ENCODE data around the gene UTS2R. TPM values are rescaled to one million over a fixed set of nuclear protein-coding genes. Genes with fewer than 3 reads are reported as not detected.

Gene UTS2R
- total RNA-seq, 4 donors from 2014 or later: not detected

DNA sequence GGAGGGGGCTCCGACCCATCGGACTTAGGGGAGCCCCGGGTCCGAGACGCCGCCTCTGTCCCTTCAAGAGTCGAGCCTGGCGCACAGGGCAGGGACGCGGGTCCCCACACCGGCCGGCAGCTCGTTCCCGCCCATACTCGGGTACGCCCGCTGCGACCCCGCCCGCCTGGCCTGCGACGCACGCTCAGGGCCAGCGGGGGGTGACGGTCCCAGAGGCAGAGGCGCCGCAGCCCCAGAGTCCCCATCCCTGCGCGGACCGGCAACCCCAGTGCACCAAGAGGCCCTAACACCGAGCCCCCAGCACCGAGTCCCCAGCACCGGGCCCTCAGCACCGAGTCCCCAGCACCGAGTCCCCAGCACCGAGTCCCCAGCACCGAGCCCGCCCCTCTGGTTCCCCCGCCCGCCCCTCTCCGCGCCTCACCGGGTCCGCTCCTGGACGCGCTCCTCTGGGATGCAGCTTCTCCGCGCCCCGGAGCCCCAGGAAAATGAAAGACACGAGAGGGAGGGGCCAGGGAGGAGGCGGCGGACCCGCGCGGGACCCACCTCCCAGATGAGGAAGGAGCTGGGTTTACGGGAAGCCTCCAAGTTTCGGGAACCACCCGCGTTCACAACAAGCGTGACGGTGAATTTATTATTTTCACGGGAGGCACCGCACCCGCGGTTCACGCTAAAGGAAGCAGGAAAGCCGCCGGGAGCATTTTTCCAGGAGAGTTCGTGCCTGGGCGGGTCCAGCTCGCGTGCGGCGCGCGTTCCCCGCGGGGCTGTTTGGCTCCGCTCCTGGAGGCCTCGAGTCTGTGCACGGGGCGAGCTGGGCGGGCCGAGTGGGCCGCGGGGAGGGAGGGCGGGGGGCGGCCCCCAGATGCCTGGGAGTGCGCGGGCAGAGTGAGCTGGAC, 38.0 kb upstream of the UTS2R start, which contains the start of gene SECTM1:
Gene SECTM1, minus strand, starts transcription at position 488 of the 893 bp plus-strand sequence. CDS start 6,526 bp downstream, outside the sequence.
- Histone ChIP-seq H3K4me1 (peaks cover 69% of the 10 kb centered on the region), H3K9me3 (no peaks in the 10 kb centered on the region), H3K36me3 (no peaks in the 10 kb centered on the region), H3K4me3 (peak within 1 kb of the TSS; percentile 62), H3K27ac (peak within 1 kb of the TSS; percentile 59), H3K27me3 (peaks cover 7% of the 10 kb centered on the region)
- TF ChIP-seq POLR2AphosphoS5 (IDR thresholded peaks at IDR 0.05) (peak in 1 of 3 donors; percentile 49), EP300 (IDR thresholded peaks at IDR 0.05) (no peak), POLR2A (IDR thresholded peaks at IDR 0.05) (no peak)
- TF ChIP-seq, protein P1, sequence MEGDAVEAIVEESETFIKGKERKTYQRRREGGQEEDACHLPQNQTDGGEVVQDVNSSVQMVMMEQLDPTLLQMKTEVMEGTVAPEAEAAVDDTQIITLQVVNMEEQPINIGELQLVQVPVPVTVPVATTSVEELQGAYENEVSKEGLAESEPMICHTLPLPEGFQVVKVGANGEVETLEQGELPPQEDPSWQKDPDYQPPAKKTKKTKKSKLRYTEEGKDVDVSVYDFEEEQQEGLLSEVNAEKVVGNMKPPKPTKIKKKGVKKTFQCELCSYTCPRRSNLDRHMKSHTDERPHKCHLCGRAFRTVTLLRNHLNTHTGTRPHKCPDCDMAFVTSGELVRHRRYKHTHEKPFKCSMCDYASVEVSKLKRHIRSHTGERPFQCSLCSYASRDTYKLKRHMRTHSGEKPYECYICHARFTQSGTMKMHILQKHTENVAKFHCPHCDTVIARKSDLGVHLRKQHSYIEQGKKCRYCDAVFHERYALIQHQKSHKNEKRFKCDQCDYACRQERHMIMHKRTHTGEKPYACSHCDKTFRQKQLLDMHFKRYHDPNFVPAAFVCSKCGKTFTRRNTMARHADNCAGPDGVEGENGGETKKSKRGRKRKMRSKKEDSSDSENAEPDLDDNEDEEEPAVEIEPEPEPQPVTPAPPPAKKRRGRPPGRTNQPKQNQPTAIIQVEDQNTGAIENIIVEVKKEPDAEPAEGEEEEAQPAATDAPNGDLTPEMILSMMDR (IDR thresholded peaks at IDR 0.05): no peak
- peak in 1 of 2 donors; percentile 91 for DNase-seq (ENCODE audit: low spot score in 2 of 2)
- 0% methylated on average over 6 of the region's 90 CpGs for WGBS

DNA sequence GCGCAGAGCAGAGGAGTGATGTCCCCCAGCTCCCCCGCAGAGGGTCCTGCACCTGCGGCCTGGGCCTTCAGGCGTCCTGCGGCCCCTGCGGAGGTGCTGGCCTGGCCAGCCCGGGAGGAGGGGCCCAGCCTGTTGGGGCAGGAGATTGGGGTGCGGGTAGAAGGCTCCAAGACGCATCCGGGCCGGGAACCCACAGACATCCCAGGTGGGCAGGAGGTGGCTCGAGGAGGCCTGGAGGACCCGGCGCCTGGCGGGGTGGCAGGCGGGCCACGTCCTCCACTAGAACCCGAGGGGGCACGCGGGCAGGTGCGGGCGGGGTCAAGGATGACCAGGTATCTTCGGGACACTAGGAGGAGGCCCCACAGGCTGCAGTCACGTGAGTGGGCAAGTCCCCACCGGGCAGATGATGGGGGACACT, 37.4 kb upstream of the UTS2R start:
- Histone ChIP-seq H3K4me3 (peak overlapping the region; percentile 62), H3K9me3 (no peaks in the 10 kb centered on the region), H3K27me3 (peaks cover 7% of the 10 kb centered on the region), H3K36me3 (no peaks in the 10 kb centered on the region), H3K27ac (peak overlapping the region; percentile 59), H3K4me1 (peaks cover 75% of the 10 kb centered on the region)
- 24% methylated on average over 4 of the region's 25 CpGs for WGBS
- TF ChIP-seq, protein P1 (IDR thresholded peaks at IDR 0.05): no peak
- TF ChIP-seq EP300 (IDR thresholded peaks at IDR 0.05) (no peak), POLR2AphosphoS5 (IDR thresholded peaks at IDR 0.05) (no peak), POLR2A (IDR thresholded peaks at IDR 0.05) (no peak)
- no peak for DNase-seq (ENCODE audit: low spot score in 2 of 2)

- TF ChIP-seq, protein P1 (IDR thresholded peaks at IDR 0.05): no peak
- TF ChIP-seq POLR2A (IDR thresholded peaks at IDR 0.05) (no peak), POLR2AphosphoS5 (IDR thresholded peaks at IDR 0.05) (no peak), EP300 (IDR thresholded peaks at IDR 0.05) (no peak)
- Histone ChIP-seq H3K36me3 (no peaks in the 10 kb centered on the region), H3K4me3 (peak overlapping the region; percentile 62), H3K4me1 (peaks cover 81% of the 10 kb centered on the region), H3K9me3 (no peaks in the 10 kb centered on the region), H3K27ac (peak overlapping the region; percentile 59), H3K27me3 (peaks cover 7% of the 10 kb centered on the region)
- WGBS: 7% methylated on average over 15 of the region's 16 CpGs
- no peak for DNase-seq (ENCODE audit: low spot score in 2 of 2)
These were observed 36.8 kb upstream of the UTS2R start for GRCh38 chr17:82334622-82335394.

- no peak for TF ChIP-seq POLR2A (IDR thresholded peaks at IDR 0.05)
- TF ChIP-seq, protein P1 (IDR thresholded peaks at IDR 0.05): no peak
- TF ChIP-seq POLR2AphosphoS5 (IDR thresholded peaks at IDR 0.05): no peak
- H3K4me3 ChIP-seq: peak overlapping the region; percentile 41
- H3K27me3 ChIP-seq: peaks cover 7% of the 10 kb centered on the region
- no peak for DNase-seq (ENCODE audit: low spot score in 2 of 2)
- H3K27ac ChIP-seq: no peak overlapping the region
- no peaks in the 10 kb centered on the region for H3K9me3 ChIP-seq
- peaks cover 43% of the 10 kb centered on the region for H3K4me1 ChIP-seq
- no peaks in the 10 kb centered on the region for H3K36me3 ChIP-seq
- 10% methylated on average over 29 of the region's 29 CpGs for WGBS
These were observed 32.5 kb upstream of the UTS2R start for GRCh38 chr17:82338858-82339633.

Measured in suprapubic skin (tissue), 4 donors.